ENCODE data around the gene GALNTL6. TPM values are rescaled to one million over a fixed set of nuclear protein-coding genes. Genes with fewer than 3 reads are reported as not detected.

The GALNTL6 gene
- total RNA-seq, 1 experiment from 2014 or later: not detected

- no peak for DNase-seq
- Histone ChIP-seq H3K79me1 (ENCODE audit: insufficient read depth, low read depth, low read length, poor library complexity, severe bottlenecking) (no peaks in the 10 kb centered on the region), H2BK12ac (ENCODE audit: insufficient read length, low read depth, low read length) (no peak overlapping the region), H4K91ac (ENCODE audit: insufficient read length, low read depth, low read length) (no peak overlapping the region), H2AFZ (ENCODE audit: low read length) (no peak overlapping the region), H4K8ac (replicated peaks; ENCODE audit: insufficient read length, low read depth, low read length) (no peak overlapping the region), H2BK120ac (ENCODE audit: low read depth, low read length, poor library complexity, severe bottlenecking) (no peak overlapping the region), H2BK5ac (ENCODE audit: insufficient read length, low read length) (no peak overlapping the region), H3K4me2 (ENCODE audit: insufficient read depth, insufficient read length, low read length) (no peak overlapping the region), H2BK20ac (ENCODE audit: low read depth, low read length, poor library complexity, severe bottlenecking) (no peak overlapping the region), H3K14ac (ENCODE audit: insufficient read depth, low read length) (no peak overlapping the region), H4K20me1 (ENCODE audit: control insufficient read depth, insufficient read depth, insufficient read length) (no peaks in the 10 kb centered on the region), H3K9me3 (ENCODE audit: control insufficient read depth, low read depth, low read length) (no peaks in the 10 kb centered on the region), H3K4me1 (ENCODE audit: insufficient read depth, low read length) (no peaks in the 10 kb centered on the region), H2BK15ac (ENCODE audit: low read depth, low read length) (no peak overlapping the region), H3T11ph (ENCODE audit: low read length) (no peak overlapping the region), H3K4ac (ENCODE audit: low read depth, low read length) (no peak overlapping the region), H2AK5ac (ENCODE audit: insufficient read length, low read length) (no peak overlapping the region), H3K27me3 (ENCODE audit: insufficient read depth, low read length) (no peaks in the 10 kb centered on the region), H3K79me2 (ENCODE audit: insufficient read depth, low read length) (no peaks in the 10 kb centered on the region), H3K56ac (ENCODE audit: insufficient read length, low read depth, low read length) (no peak overlapping the region), H3K23ac (ENCODE audit: insufficient read length, low read depth, low read length) (no peak overlapping the region), H3K23me2 (ENCODE audit: insufficient read length, low read depth, low read length, poor library complexity, severe bottlenecking) (no peaks in the 10 kb centered on the region), H4K5ac (ENCODE audit: insufficient read length, low read depth, low read length) (no peak overlapping the region), H3K27ac (ENCODE audit: insufficient read length, low read depth, low read length) (no peak overlapping the region), H3K9ac (ENCODE audit: extremely low read depth, insufficient read length, low read length) (no peak overlapping the region), H3K18ac (ENCODE audit: insufficient read length, low read depth, low read length) (no peak overlapping the region)
- Mint-ChIP-seq H3K36me3 (ENCODE audit: insufficient read depth in 1 of 3, low read depth in 3 of 3) (no peaks in the 10 kb centered on the region), H3K4me3 (no peak overlapping the region), H3K27ac (no peak overlapping the region), H3K4me1 (peaks cover 6% of the 10 kb centered on the region in 2 experiments; a peak in 3 of 4 replicates), H3K27me3 (ENCODE audit: low read depth) (no peaks in the 10 kb centered on the region; the same call in 1 of the 2 replicates), H3K9me3 (peaks cover 2 to 3% of the 10 kb centered on the region in 2 experiments; a peak in 2 of 5 replicates)
- WGBS (ENCODE audit: extremely low coverage, insufficient read length, low lambda C conversion rate): no CpG with 5 or more reads among the region's 3 CpGs
- TF ChIP-seq CTCF (conservative IDR thresholded peaks at IDR 0.05): no peak
These were observed 912.4 kb downstream of the GALNTL6 start for GRCh38 chr4:172725581-172725980.
